H9 (cell line): ENCODE results near the gene DPPA2. TPM values are rescaled to one million over a fixed set of nuclear protein-coding genes. Genes with fewer than 3 reads are reported as not detected.

Source experiments
- DNase-seq: peaks from one replicate; pipeline ENCODE4 v3.0.0-alpha.2; 2017
- H2AFZ ChIP-seq: one replicate; pipeline ENCODE4 v1.6.1; 2013; ENCODE audit warnings: mild to moderate bottlenecking, low read length, control low read depth, moderate library complexity
- H2AK5ac ChIP-seq: 2 replicates; pipeline ENCODE4 v1.6.1; 2013; ENCODE audit warnings: low read length, control low read depth, mixed read lengths; ENCODE audit not compliant: insufficient read length
- H2BK120ac ChIP-seq: one replicate; pipeline ENCODE4 v1.6.1; 2013; ENCODE audit warnings: low read depth, mild to moderate bottlenecking, low read length, control low read depth, inconsistent platforms; ENCODE audit not compliant: poor library complexity, severe bottlenecking
- H2BK12ac ChIP-seq: 2 replicates; pipeline ENCODE4 v1.6.1; 2013; ENCODE audit warnings: low read length, control low read depth, mixed read lengths, low read depth; ENCODE audit not compliant: insufficient read length
- H2BK15ac ChIP-seq: 2 replicates; pipeline ENCODE4 v1.6.1; 2013; ENCODE audit warnings: low read depth, low read length, control low read depth
- H2BK20ac ChIP-seq: one replicate; pipeline ENCODE4 v1.6.1; 2013; ENCODE audit warnings: low read depth, mild to moderate bottlenecking, low read length, control low read depth, inconsistent platforms; ENCODE audit not compliant: poor library complexity, severe bottlenecking
- H2BK5ac ChIP-seq: 2 replicates; pipeline ENCODE4 v1.6.1; 2013; ENCODE audit warnings: low read length, control low read depth, mixed read lengths; ENCODE audit not compliant: insufficient read length
- H3K14ac ChIP-seq: 2 replicates; pipeline ENCODE4 v1.6.1; 2013; ENCODE audit warnings: low read length, control low read depth; ENCODE audit not compliant: insufficient read depth
- H3K18ac ChIP-seq: 2 replicates; pipeline ENCODE4 v1.6.1; 2013; ENCODE audit warnings: low read depth, mild to moderate bottlenecking, mixed read lengths, low read length, control low read depth; ENCODE audit not compliant: insufficient read length
- H3K23ac ChIP-seq: 2 replicates; pipeline ENCODE4 v1.6.1; 2013; ENCODE audit warnings: low read length, control low read depth, mixed read lengths, low read depth; ENCODE audit not compliant: insufficient read length
- H3K23me2 ChIP-seq: 2 replicates; pipeline ENCODE4 v1.6.1; 2013; ENCODE audit warnings: low read depth, mild to moderate bottlenecking, mixed read lengths, low read length, control low read depth; ENCODE audit not compliant: insufficient read length, poor library complexity, severe bottlenecking
- H3K27ac ChIP-seq: 2 replicates; pipeline ENCODE4 v1.5.1; 2013; ENCODE audit warnings: low read length, control low read depth, mixed read lengths, low read depth; ENCODE audit not compliant: insufficient read length
- H3K27me3 ChIP-seq: 2 replicates; pipeline ENCODE4 v1.6.1; 2013; ENCODE audit warnings: low read length, control low read depth, inconsistent platforms; ENCODE audit not compliant: insufficient read depth
- H3K4ac ChIP-seq: 2 replicates; pipeline ENCODE4 v1.6.1; 2013; ENCODE audit warnings: low read depth, mild to moderate bottlenecking, control low read depth, inconsistent platforms, low read length, moderate library complexity
- H3K4me1 ChIP-seq: 2 replicates; pipeline ENCODE4 v1.6.1; 2013; ENCODE audit warnings: low read length, control low read depth, inconsistent platforms; ENCODE audit not compliant: insufficient read depth
- H3K4me2 ChIP-seq: 2 replicates; pipeline ENCODE4 v1.6.1; 2013; ENCODE audit warnings: low read length, control low read depth, mixed read lengths; ENCODE audit not compliant: insufficient read length, insufficient read depth
- H3K56ac ChIP-seq: 2 replicates; pipeline ENCODE4 v1.6.1; 2013; ENCODE audit warnings: low read depth, mild to moderate bottlenecking, mixed read lengths, low read length, control low read depth; ENCODE audit not compliant: insufficient read length
- H3K79me1 ChIP-seq: 2 replicates; pipeline ENCODE4 v1.6.1; 2013; ENCODE audit warnings: low read depth, mild to moderate bottlenecking, moderate library complexity, low read length, control low read depth, inconsistent platforms; ENCODE audit not compliant: insufficient read depth, poor library complexity, severe bottlenecking
- H3K79me2 ChIP-seq: 2 replicates; pipeline ENCODE4 v1.6.1; 2013; ENCODE audit warnings: low read length, control low read depth, inconsistent platforms; ENCODE audit not compliant: insufficient read depth
- H3K9ac ChIP-seq: 2 replicates; pipeline ENCODE4 v1.6.1; 2013; ENCODE audit warnings: low read length, control low read depth, mixed read lengths; ENCODE audit not compliant: insufficient read length; ENCODE audit errors: extremely low read depth
- H3K9me3 ChIP-seq: one replicate; pipeline ENCODE4 v1.6.1; 2013; ENCODE audit warnings: low read depth, low read length, inconsistent platforms; ENCODE audit not compliant: control insufficient read depth
- H3T11ph ChIP-seq: one replicate; pipeline ENCODE4 v1.6.1; 2013; ENCODE audit warnings: mild to moderate bottlenecking, low read length, control low read depth, inconsistent platforms
- H4K20me1 ChIP-seq: one replicate; pipeline ENCODE4 v1.6.1; 2013; ENCODE audit not compliant: control insufficient read depth, insufficient read length, insufficient read depth
- H4K5ac ChIP-seq: 2 replicates; pipeline ENCODE4 v1.6.1; 2013; ENCODE audit warnings: low read depth, mild to moderate bottlenecking, mixed read lengths, low read length, control low read depth; ENCODE audit not compliant: insufficient read length
- H4K8ac ChIP-seq: replicated peaks from 2 replicates; pipeline ENCODE4 v1.6.1; 2013; ENCODE audit warnings: low read length, control low read depth, mixed read lengths, low read depth; ENCODE audit not compliant: insufficient read length
- H4K91ac ChIP-seq: 2 replicates; pipeline ENCODE4 v1.6.1; 2013; ENCODE audit warnings: low read depth, mild to moderate bottlenecking, moderate library complexity, mixed read lengths, low read length, control low read depth; ENCODE audit not compliant: insufficient read length
- H3K27ac Mint-ChIP-seq, 3 experiments: 2 replicates in 2 of 3; 3 replicates in 1 of 3; pipeline ENCODE4 v1.8.0; 2020 to 2021; ENCODE audit warnings: mixed read lengths in 3 of 3, mild to moderate bottlenecking in 1 of 3, moderate library complexity in 1 of 3
- H3K27me3 Mint-ChIP-seq: 2 replicates; pipeline ENCODE4 v1.8.0; 2021; ENCODE audit warnings: low read depth, mild to moderate bottlenecking, moderate library complexity, mixed read lengths
- H3K36me3 Mint-ChIP-seq, 3 experiments: 2 replicates in 2 of 3; 3 replicates in 1 of 3; pipeline ENCODE4 v1.8.0; 2020 to 2021; ENCODE audit warnings: low read depth in 3 of 3, mixed read lengths in 3 of 3; ENCODE audit not compliant: insufficient read depth in 1 of 3
- H3K4me1 Mint-ChIP-seq, 2 experiments: 2 replicates each; pipeline ENCODE4 v1.8.0; 2020; ENCODE audit warnings: mixed read lengths in 2 of 2
- H3K4me3 Mint-ChIP-seq, 2 experiments: 2 replicates in 1 of 2; 3 replicates in 1 of 2; pipeline ENCODE4 v1.8.0; 2020 to 2021; ENCODE audit warnings: mild to moderate bottlenecking in 2 of 2, mixed read lengths in 2 of 2, moderate library complexity in 1 of 2
- H3K9me3 Mint-ChIP-seq, 2 experiments: 2 replicates in 1 of 2; 3 replicates in 1 of 2; pipeline ENCODE4 v1.8.0; 2020; ENCODE audit warnings: mild to moderate bottlenecking in 2 of 2, mixed read lengths in 2 of 2, moderate library complexity in 1 of 2
- WGBS: extraction: QIAGEN DNeasy Blood & Tissue Kit; methylation state at CpG from one replicate; pipeline ENCODE4 v1.1.7; 2013; ENCODE audit warnings: missing lambda C conversion rate, low lambda C conversion rate, mixed read lengths; ENCODE audit not compliant: insufficient read length; ENCODE audit errors: extremely low coverage; 5-methylcytosine and 5-hydroxymethylcytosine counted together
- long read RNA-seq: library from polyadenylated mRNA; unstranded; transcript quantifications from one replicate; pipeline ENCODE4 v2.0.0, GENCODE V29; 2020
- total RNA-seq: library from RNA; stranded (reverse); gene quantifications from 2 replicates; pipeline ENCODE4 v1.2.1, GENCODE V29; 2021
- TF ChIP-seq, protein P1 (sequence below): fragments of 200-600 bp; sonication (generic); conservative IDR thresholded peaks from 3 replicates; pipeline ENCODE4 v1.8.0; 2021; ENCODE audit warnings: antibody characterized with exemption, mild to moderate bottlenecking

Gene DPPA2, protein sequence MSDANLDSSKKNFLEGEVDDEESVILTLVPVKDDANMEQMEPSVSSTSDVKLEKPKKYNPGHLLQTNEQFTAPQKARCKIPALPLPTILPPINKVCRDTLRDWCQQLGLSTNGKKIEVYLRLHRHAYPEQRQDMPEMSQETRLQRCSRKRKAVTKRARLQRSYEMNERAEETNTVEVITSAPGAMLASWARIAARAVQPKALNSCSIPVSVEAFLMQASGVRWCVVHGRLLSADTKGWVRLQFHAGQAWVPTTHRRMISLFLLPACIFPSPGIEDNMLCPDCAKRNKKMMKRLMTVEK
- 3.1 and 3.2 TPM in 2 replicates for total RNA-seq
- long read RNA-seq, transcript DPPA2-201 (9 exons, 1,383 nt), result major isoform, 6 of 14 reads
- long read RNA-seq, partial matches to known transcripts, result 1 of 14 reads
- long read RNA-seq, other reads (novel, unspliced or antisense), result 7 of 14 reads

DNA sequence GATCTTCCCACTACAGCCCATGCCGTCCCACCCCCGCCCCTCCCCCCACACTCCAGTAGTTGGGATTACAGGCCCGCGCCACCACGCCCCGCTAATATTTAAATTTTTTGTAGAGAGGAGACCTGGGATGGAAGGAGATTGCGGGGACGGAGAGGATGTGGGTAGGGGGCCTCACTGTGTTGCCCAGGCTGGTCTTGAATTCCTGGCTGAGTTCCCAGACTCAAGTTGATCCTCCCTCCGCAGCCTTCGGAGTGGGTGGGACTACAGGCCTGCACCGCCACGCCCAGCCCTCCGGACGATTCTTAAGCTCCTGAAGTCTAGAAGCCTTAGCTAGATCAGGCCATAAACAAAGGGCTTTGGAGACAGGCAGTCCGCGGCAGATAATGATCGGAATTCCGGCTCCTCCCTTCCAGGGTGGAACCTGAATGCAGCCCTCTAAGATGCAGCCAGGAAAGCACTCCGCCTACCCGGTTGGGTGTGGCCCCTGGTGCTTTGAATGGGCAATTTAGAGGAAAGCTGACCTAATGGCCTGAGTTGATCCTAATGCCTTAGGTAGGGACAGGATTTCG is at the start of gene DPPA2:
Gene DPPA2 (minus strand): TSS at position 356 of the 569 bp plus-strand sequence. CDS start 1,975 bp downstream, outside the sequence.
- Histone ChIP-seq H3K56ac (no peak within 1 kb of the TSS), H2BK20ac (no peak within 1 kb of the TSS), H3K27me3 (no peaks in the 10 kb centered on the region), H3K4ac (no peak within 1 kb of the TSS), H3K18ac (no peak within 1 kb of the TSS), H3K9me3 (no peaks in the 10 kb centered on the region), H2BK12ac (no peak within 1 kb of the TSS), H4K91ac (no peak within 1 kb of the TSS), H4K5ac (no peak within 1 kb of the TSS), H3K23ac (no peak within 1 kb of the TSS), H3K79me1 (no peaks in the 10 kb centered on the region), H4K8ac (no peak within 1 kb of the TSS), H3K4me1 (peaks cover 5% of the 10 kb centered on the region; the same call in 1 of the 2 replicates), H2AK5ac (peak within 1 kb of the TSS; percentile 23), H3T11ph (no peak within 1 kb of the TSS), H3K14ac (no peak within 1 kb of the TSS), H3K79me2 (no peaks in the 10 kb centered on the region), H2AFZ (no peak within 1 kb of the TSS), H2BK5ac (peak within 1 kb of the TSS; percentile 64), H2BK120ac (peak within 1 kb of the TSS; percentile 61), H3K9ac (no peak within 1 kb of the TSS), H4K20me1 (no peaks in the 10 kb centered on the region), H2BK15ac (no peak within 1 kb of the TSS), H3K4me2 (peak within 1 kb of the TSS; percentile 21), H3K27ac (peak within 1 kb of the TSS; percentile 74), H3K23me2 (no peaks in the 10 kb centered on the region)
- H3K4me1 Mint-ChIP-seq, result peaks cover 19 to 37% of the 10 kb centered on the region in 2 experiments
- H3K4me3 Mint-ChIP-seq, result peak within 1 kb of the TSS; percentile 37 to 59; a peak in 3 of 5 replicates
- peak; percentile 98 for DNase-seq
- TF ChIP-seq, protein P1, sequence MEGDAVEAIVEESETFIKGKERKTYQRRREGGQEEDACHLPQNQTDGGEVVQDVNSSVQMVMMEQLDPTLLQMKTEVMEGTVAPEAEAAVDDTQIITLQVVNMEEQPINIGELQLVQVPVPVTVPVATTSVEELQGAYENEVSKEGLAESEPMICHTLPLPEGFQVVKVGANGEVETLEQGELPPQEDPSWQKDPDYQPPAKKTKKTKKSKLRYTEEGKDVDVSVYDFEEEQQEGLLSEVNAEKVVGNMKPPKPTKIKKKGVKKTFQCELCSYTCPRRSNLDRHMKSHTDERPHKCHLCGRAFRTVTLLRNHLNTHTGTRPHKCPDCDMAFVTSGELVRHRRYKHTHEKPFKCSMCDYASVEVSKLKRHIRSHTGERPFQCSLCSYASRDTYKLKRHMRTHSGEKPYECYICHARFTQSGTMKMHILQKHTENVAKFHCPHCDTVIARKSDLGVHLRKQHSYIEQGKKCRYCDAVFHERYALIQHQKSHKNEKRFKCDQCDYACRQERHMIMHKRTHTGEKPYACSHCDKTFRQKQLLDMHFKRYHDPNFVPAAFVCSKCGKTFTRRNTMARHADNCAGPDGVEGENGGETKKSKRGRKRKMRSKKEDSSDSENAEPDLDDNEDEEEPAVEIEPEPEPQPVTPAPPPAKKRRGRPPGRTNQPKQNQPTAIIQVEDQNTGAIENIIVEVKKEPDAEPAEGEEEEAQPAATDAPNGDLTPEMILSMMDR, result no peak
- no peaks in the 10 kb centered on the region for H3K9me3 Mint-ChIP-seq
- H3K36me3 Mint-ChIP-seq, result no peaks in the 10 kb centered on the region; a peak in 1 of 7 replicates
- no CpG with 5 or more reads among the region's 21 CpGs for WGBS
- no peaks in the 10 kb centered on the region for H3K27me3 Mint-ChIP-seq
- H3K27ac Mint-ChIP-seq, result peak within 1 kb of the TSS; percentile 52 to 95 (median 81); a peak in 6 of 7 replicates
